ENCODE measurements around the gene APBB1IP.
A peak's percentile ranks its signal among the peaks of the same experiment; 100 is the strongest.

Gene APBB1IP

GRCh38 chr10:26509307-26509706 is 71.2 kb downstream of the APBB1IP start:
- no peak for DNase-seq

GRCh38 chr10:26513101-26513500 is 75.0 kb downstream of the APBB1IP start:
- DNase-seq = no peak

GRCh38 chr10:26516540-26517101 is 78.5 kb downstream of the APBB1IP start:
- no peak for DNase-seq

- no peak for DNase-seq
Observed at GRCh38 chr10:26517141-26517867, 79.2 kb downstream of the APBB1IP start.

GRCh38 chr10:26519803-26520202 is 81.7 kb downstream of the APBB1IP start:
- no peak for DNase-seq

GRCh38 chr10:26520575-26520974 is 82.4 kb downstream of the APBB1IP start:
- no peak for DNase-seq

GRCh38 chr10:26524161-26524896 is 86.2 kb downstream of the APBB1IP start:
- DNase-seq = no peak

- DNase-seq = no peak
Observed at GRCh38 chr10:26525586-26525985, 87.4 kb downstream of the APBB1IP start.

GRCh38 chr10:26527018-26527417 is 88.9 kb downstream of the APBB1IP start:
- no peak for DNase-seq

- DNase-seq = no peak
Observed at GRCh38 chr10:26528048-26528447, 89.9 kb downstream of the APBB1IP start.

- DNase-seq = no peak
Observed at GRCh38 chr10:26528715-26529393, 90.7 kb downstream of the APBB1IP start.

GRCh38 chr10:26534384-26534783 is 96.2 kb downstream of the APBB1IP start:
- DNase-seq = no peak

- no peak for DNase-seq
Observed at GRCh38 chr10:26540601-26541000, 102.5 kb downstream of the APBB1IP start.

GRCh38 chr10:26543567-26544306 is 105.6 kb downstream of the APBB1IP start:
- DNase-seq = no peak

- no peak for DNase-seq
Observed at GRCh38 chr10:26544932-26545331, 106.8 kb downstream of the APBB1IP start.

- DNase-seq = no peak
Observed at GRCh38 chr10:26550774-26551526, 112.8 kb downstream of the APBB1IP start.

GRCh38 chr10:26554246-26554645 is 116.1 kb downstream of the APBB1IP start:
- DNase-seq = no peak

- no peak for DNase-seq
Observed at GRCh38 chr10:26555719-26556368, 117.7 kb downstream of the APBB1IP start.

- peak; percentile 54 for DNase-seq
Observed at GRCh38 chr10:26556748-26557640, 118.9 kb downstream of the APBB1IP start.

- no peak for DNase-seq
Observed at GRCh38 chr10:26557641-26558014, 119.5 kb downstream of the APBB1IP start.
